Neural crest cell (in vitro differentiated cells): ENCODE data around the gene RPH3AL. TPM values are rescaled to one million over a fixed set of nuclear protein-coding genes. Genes with fewer than 3 reads are reported as not detected.
A peak's percentile ranks its signal among the peaks of the same experiment; 100 is the strongest.

Source experiments
- DNase-seq: peaks from one replicate; pipeline ENCODE4 v3.0.0; 2021; ENCODE audit warnings: low read depth, mixed read lengths, low spot score
- H3K27ac Mint-ChIP-seq: one replicate; pipeline ENCODE4 v1.8.0; 2021; ENCODE audit warnings: mild to moderate bottlenecking, mixed read lengths; ENCODE audit not compliant: unreplicated experiment
- H3K27me3 Mint-ChIP-seq: 2 replicates; pipeline ENCODE4 v1.8.0; 2021; ENCODE audit warnings: low read depth, mild to moderate bottlenecking, mixed read lengths
- H3K36me3 Mint-ChIP-seq: 2 replicates; pipeline ENCODE4 v1.8.0; 2021; ENCODE audit warnings: low read depth, mild to moderate bottlenecking, mixed read lengths
- H3K4me1 Mint-ChIP-seq: 2 replicates; pipeline ENCODE4 v1.8.0; 2021; ENCODE audit warnings: mixed read lengths
- H3K4me3 Mint-ChIP-seq: one replicate; pipeline ENCODE4 v1.8.0; 2021; ENCODE audit warnings: mild to moderate bottlenecking, mixed read lengths
- H3K9me3 Mint-ChIP-seq: 2 replicates; pipeline ENCODE4 v1.8.0; 2021; ENCODE audit warnings: mixed read lengths
- total RNA-seq: library from RNA; stranded (reverse); gene quantifications from 2 replicates; pipeline ENCODE4 v1.2.1, GENCODE V29; 2021
- TF ChIP-seq, protein P1 (sequence below): fragments of 200-600 bp; sonication (generic); conservative IDR thresholded peaks from 2 replicates; pipeline ENCODE4 v1.5.0; 2021; ENCODE audit warnings: antibody characterized with exemption, mild to moderate bottlenecking

RPH3AL gene
- total RNA-seq, 1 donor from 2014 or later = 1.9 TPM

- TF ChIP-seq, protein P1, sequence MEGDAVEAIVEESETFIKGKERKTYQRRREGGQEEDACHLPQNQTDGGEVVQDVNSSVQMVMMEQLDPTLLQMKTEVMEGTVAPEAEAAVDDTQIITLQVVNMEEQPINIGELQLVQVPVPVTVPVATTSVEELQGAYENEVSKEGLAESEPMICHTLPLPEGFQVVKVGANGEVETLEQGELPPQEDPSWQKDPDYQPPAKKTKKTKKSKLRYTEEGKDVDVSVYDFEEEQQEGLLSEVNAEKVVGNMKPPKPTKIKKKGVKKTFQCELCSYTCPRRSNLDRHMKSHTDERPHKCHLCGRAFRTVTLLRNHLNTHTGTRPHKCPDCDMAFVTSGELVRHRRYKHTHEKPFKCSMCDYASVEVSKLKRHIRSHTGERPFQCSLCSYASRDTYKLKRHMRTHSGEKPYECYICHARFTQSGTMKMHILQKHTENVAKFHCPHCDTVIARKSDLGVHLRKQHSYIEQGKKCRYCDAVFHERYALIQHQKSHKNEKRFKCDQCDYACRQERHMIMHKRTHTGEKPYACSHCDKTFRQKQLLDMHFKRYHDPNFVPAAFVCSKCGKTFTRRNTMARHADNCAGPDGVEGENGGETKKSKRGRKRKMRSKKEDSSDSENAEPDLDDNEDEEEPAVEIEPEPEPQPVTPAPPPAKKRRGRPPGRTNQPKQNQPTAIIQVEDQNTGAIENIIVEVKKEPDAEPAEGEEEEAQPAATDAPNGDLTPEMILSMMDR = no peak
- no peak for DNase-seq
- peaks cover 5% of the 10 kb centered on the region for H3K36me3 Mint-ChIP-seq
- peaks cover 9% of the 10 kb centered on the region for H3K27me3 Mint-ChIP-seq
- H3K9me3 Mint-ChIP-seq = peaks cover 12% of the 10 kb centered on the region
- H3K27ac Mint-ChIP-seq = no peak overlapping the region
- no peak overlapping the region for H3K4me3 Mint-ChIP-seq
- peaks cover 17% of the 10 kb centered on the region for H3K4me1 Mint-ChIP-seq
Measured at GRCh38 chr17:311119-311782, 41.4 kb downstream of the RPH3AL start.

GRCh38 chr17:310111-311010 lies 42.2 kb downstream of the RPH3AL start:
- TF ChIP-seq, protein P1 = no peak
- no peak for DNase-seq
- Mint-ChIP-seq H3K4me1 (peaks cover 17% of the 10 kb centered on the region), H3K4me3 (no peak overlapping the region), H3K27me3 (peaks cover 9% of the 10 kb centered on the region), H3K36me3 (peaks cover 2% of the 10 kb centered on the region), H3K27ac (peak overlapping the region; percentile 43), H3K9me3 (peaks cover 3% of the 10 kb centered on the region)

DNA sequence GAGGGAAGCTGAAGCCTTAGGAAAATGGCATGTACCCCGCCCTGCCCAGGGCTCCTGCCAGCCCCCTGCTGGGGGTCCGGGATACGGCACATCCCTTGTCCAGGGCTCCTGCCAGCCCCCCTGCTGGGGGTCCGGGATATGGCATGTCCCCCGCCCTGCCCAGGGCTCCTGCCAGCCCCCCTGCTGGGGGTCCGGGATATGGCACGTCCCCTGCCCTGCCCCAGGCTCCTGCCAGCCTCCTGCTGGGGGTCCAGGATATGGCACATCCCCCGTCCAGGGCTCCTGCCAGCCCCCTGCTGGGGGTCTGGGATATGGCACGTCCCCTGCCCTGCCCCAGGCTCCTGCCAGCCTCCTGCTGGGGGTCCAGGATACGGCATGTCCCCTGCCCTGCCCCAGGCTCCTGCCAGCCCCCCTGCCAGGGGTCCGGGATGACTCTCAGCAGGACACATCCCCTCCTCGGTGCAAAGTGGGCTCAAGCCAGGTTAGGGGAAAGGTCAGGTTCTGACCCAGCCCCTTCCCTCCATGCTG lies 43.2 kb downstream of the RPH3AL start:
- Mint-ChIP-seq H3K9me3 (no peaks in the 10 kb centered on the region), H3K27me3 (peaks cover 9% of the 10 kb centered on the region), H3K27ac (no peak overlapping the region), H3K36me3 (no peaks in the 10 kb centered on the region), H3K4me3 (no peak overlapping the region), H3K4me1 (peaks cover 18% of the 10 kb centered on the region)
- TF ChIP-seq, protein P1 = peak; percentile 77
- peak; percentile 71 for DNase-seq

DNA sequence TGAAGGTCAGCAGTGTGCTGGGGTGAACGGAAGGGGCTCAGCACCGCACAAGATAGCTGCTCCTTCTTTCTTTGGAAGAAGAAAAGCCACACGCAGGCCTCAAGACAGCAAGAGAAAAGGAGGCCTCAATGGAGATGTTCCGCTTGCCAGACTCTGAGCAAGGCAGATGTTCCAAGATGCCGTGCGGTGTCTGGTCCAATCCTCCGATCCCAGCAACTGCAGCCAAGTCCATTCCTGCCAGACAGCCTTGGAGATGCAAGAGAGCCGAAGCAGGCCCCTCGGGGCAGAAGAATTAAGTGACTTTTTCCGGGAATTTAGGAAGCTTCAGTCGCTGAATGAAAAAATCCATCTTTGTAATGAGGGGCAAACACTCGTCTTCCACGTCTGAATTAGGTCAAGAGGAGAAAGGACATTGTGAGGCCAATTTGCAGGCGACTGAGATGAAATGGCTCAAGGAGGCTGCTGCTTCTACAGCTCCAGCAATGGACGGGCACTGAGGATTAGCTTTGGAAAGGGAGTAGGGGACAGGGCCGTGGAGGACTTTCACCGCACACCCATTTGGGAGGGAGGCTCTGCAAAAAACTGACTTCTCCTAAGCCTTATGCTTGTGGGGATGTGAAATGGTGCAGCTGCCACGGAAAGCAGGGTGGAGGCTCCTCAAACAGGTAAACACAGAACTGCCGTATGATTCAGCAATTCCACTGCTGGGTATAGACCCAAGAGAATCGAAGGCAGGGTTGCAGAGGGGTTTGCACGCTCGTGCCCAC lies 44.7 kb downstream of the RPH3AL start:
- peaks cover 23% of the 10 kb centered on the region for H3K4me1 Mint-ChIP-seq
- H3K36me3 Mint-ChIP-seq = no peaks in the 10 kb centered on the region
- DNase-seq = no peak
- H3K9me3 Mint-ChIP-seq = no peaks in the 10 kb centered on the region
- H3K27ac Mint-ChIP-seq = no peak overlapping the region
- peak overlapping the region; percentile 3 for H3K4me3 Mint-ChIP-seq
- H3K27me3 Mint-ChIP-seq = peaks cover 9% of the 10 kb centered on the region
- TF ChIP-seq, protein P1 = no peak

DNA sequence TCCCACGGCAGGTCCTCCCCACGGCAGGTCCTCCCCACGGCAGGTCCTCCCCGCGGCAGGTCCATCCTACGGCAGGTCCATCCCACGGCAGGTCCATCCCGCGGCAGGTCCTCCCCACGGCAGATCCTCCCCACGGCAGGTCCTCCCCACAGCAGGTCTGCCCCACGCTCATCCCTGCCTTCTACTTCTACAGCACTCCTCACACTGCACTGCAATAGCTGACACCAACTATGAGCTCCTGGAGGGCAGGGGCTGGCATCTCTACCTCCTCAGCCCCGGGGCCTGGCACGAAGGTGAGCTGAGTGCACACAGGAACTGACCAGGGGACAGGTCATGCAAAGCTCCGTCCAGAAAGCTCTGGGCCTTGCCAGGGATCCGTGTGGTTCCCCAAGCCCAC lies 45.3 kb downstream of the RPH3AL start:
- peaks cover 9% of the 10 kb centered on the region for H3K27me3 Mint-ChIP-seq
- DNase-seq = no peak
- TF ChIP-seq, protein P1 = no peak
- H3K9me3 Mint-ChIP-seq = no peaks in the 10 kb centered on the region
- H3K4me3 Mint-ChIP-seq = no peak overlapping the region
- H3K36me3 Mint-ChIP-seq = no peaks in the 10 kb centered on the region
- H3K4me1 Mint-ChIP-seq = peaks cover 23% of the 10 kb centered on the region
- H3K27ac Mint-ChIP-seq = no peak overlapping the region
